Fibroblast of the aortic adventitia (primary cell): Measurements from ENCODE around the gene BTBD17. TPM values are rescaled to one million over a fixed set of nuclear protein-coding genes. Genes with fewer than 3 reads are reported as not detected.

ENCODE experiments used
- DNase-seq: peaks from one replicate; pipeline ENCODE4 v3.0.0-alpha.2; 2010; ENCODE audit warnings: low read depth
- H3K4me3 ChIP-seq: 2 replicates; pipeline ENCODE4 v1.5.1; 2011; ENCODE audit warnings: low read depth, mild to moderate bottlenecking, control low read depth, low read length, moderate library complexity
- CTCF ChIP-seq: IDR thresholded peaks from 2 replicates; pipeline ENCODE4 v1.5.1; 2011; ENCODE audit warnings: mild to moderate bottlenecking, low read length, control low read depth, inconsistent platforms; ENCODE audit not compliant: insufficient read depth
- total RNA-seq: library from RNA; depleted of rRNA; stranded (reverse); fragments of >200 nt; gene quantifications from 2 replicates; pipeline ENCODE4 v1.2.3, GENCODE V29; 2012; ENCODE audit warnings: low replicate concordance

Gene BTBD17
- total RNA-seq, 1 donor = not detected

GRCh38 chr17:74379495-74380085 lies 17.9 kb upstream of the BTBD17 start:
- peak; percentile 92 for TF ChIP-seq CTCF
- no peak overlapping the region for H3K4me3 ChIP-seq
- DNase-seq = peak; percentile 74

- DNase-seq = no peak
- H3K4me3 ChIP-seq = no peak overlapping the region
- no peak for TF ChIP-seq CTCF
Measured at GRCh38 chr17:74374858-74375257, 13.2 kb upstream of the BTBD17 start.

- no peak for TF ChIP-seq CTCF
- DNase-seq = no peak
- H3K4me3 ChIP-seq = no peak overlapping the region
Measured at GRCh38 chr17:74373838-74374606, 12.4 kb upstream of the BTBD17 start.

- no peak overlapping the region for H3K4me3 ChIP-seq
- no peak for TF ChIP-seq CTCF
- DNase-seq = no peak
Measured at GRCh38 chr17:74372426-74372825, 10.8 kb upstream of the BTBD17 start.

GRCh38 chr17:74371653-74372147 lies 10.0 kb upstream of the BTBD17 start:
- TF ChIP-seq CTCF = no peak
- no peak overlapping the region for H3K4me3 ChIP-seq
- DNase-seq = no peak

GRCh38 chr17:74369665-74370490 lies 8.2 kb upstream of the BTBD17 start:
- TF ChIP-seq CTCF = no peak
- no peak for DNase-seq

More at GRCh38 chr17:74369665-74370490, 8.2 kb upstream of the BTBD17 start:
- no peak overlapping the region for H3K4me3 ChIP-seq
